Epithelial cell of esophagus (primary cell): ENCODE results near the gene NCOA1.
"Not testable (repeated sequence)": the region's sequence is repeated elsewhere in the genome, so short reads cannot be mapped to it uniquely, and the experiment has no call there.

ENCODE experiments used
- DNase-seq: peaks from one replicate; pipeline ENCODE4 v3.0.0; 2010; ENCODE audit warnings: low read depth
- H3K4me3 ChIP-seq: 2 replicates; pipeline ENCODE4 v1.5.1; 2011; ENCODE audit warnings: mild to moderate bottlenecking, low read length, control low read depth
- CTCF ChIP-seq: IDR thresholded peaks from 2 replicates; pipeline ENCODE4 v1.5.1; 2011; ENCODE audit warnings: low read depth, mild to moderate bottlenecking, low read length, control low read depth, inconsistent platforms; ENCODE audit not compliant: insufficient read depth; ENCODE audit errors: missing control alignments

Gene NCOA1

GRCh38 chr2:24667542-24667941 lies 176.5 kb downstream of the NCOA1 start:
- DNase-seq: no peak
- H3K4me3 ChIP-seq: no peak overlapping the region
- no peak for TF ChIP-seq CTCF

- TF ChIP-seq CTCF: no peak
- no peak for DNase-seq
- no peak overlapping the region for H3K4me3 ChIP-seq
Measured at GRCh38 chr2:24671230-24671629, 180.2 kb downstream of the NCOA1 start.

- DNase-seq: no peak
- H3K4me3 ChIP-seq: no peak overlapping the region
- TF ChIP-seq CTCF: no peak
Measured at GRCh38 chr2:24672589-24672988, 181.5 kb downstream of the NCOA1 start.

GRCh38 chr2:24675338-24675737 lies 184.3 kb downstream of the NCOA1 start:
- no peak for TF ChIP-seq CTCF
- DNase-seq: no peak
- no peak overlapping the region for H3K4me3 ChIP-seq

GRCh38 chr2:24676493-24676892 lies 185.4 kb downstream of the NCOA1 start:
- no peak for DNase-seq
- no peak for TF ChIP-seq CTCF
- no peak overlapping the region for H3K4me3 ChIP-seq

- not testable (repeated sequence) for H3K4me3 ChIP-seq, DNase-seq
Measured at GRCh38 chr2:24678066-24678465, 187.0 kb downstream of the NCOA1 start.

- TF ChIP-seq CTCF: no peak
- DNase-seq: no peak
- H3K4me3 ChIP-seq: no peak overlapping the region
Measured at GRCh38 chr2:24680196-24680595, 189.1 kb downstream of the NCOA1 start.

- DNase-seq: no peak
- no peak for TF ChIP-seq CTCF
- H3K4me3 ChIP-seq: no peak overlapping the region
Measured at GRCh38 chr2:24682304-24682703, 191.2 kb downstream of the NCOA1 start.
